B cell (primary cell): ENCODE results near the gene DVL1. TPM values are rescaled to one million over a fixed set of nuclear protein-coding genes. Genes with fewer than 3 reads are reported as not detected.

Source experiments
- ATAC-seq: fragments of 200-7000 bp; cut with Tn5 transposase; one replicate; pipeline ENCODE4 v1.10.0; 2021; ENCODE audit warnings: low read depth, mild to moderate bottlenecking, moderate number of reproducible peaks, moderate library complexity
- CTCF ChIA-PET: fragments of 350-600 bp; sonication (Branson Sonifier 250); formaldehyde crosslinking; loops from one replicate; lab custom pipeline; 2021; ENCODE audit warnings: antibody characterized with exemption, inconsistent platforms; lab: Charles Lee
- POLR2A ChIA-PET: fragments of 350-600 bp; sonication (Branson Sonifier 250); formaldehyde crosslinking; loops from one replicate; lab custom pipeline; 2021; ENCODE audit warnings: antibody characterized with exemption; lab: Charles Lee
- DNase-seq: peaks from one replicate; pipeline ENCODE4 v3.0.0; 2013
- H2AFZ ChIP-seq: 2 replicates; pipeline ENCODE4 v1.6.1; 2012; ENCODE audit warnings: mild to moderate bottlenecking, low read depth, low read length; ENCODE audit not compliant: insufficient read depth, poor library complexity, severe bottlenecking
- H3K27ac ChIP-seq, 2 donors: 1 replicate in 1 of 2; 2 replicates in 1 of 2; pipeline ENCODE4 v1.5.1; 2012 to 2013; ENCODE audit warnings: low read length in 2 of 2, mild to moderate bottlenecking in 2 of 2, moderate library complexity in 1 of 2
- H3K27me3 ChIP-seq, 4 experiments: fragments of 200-600 bp in 1 of 4; sonication (generic) in 1 of 4; replicated peaks in 1 of 4; 1 replicate in 2 of 4; 2 replicates in 2 of 4; pipeline versions ENCODE4 v1.6.1 to v1.7.0; 2013 to 2016; ENCODE audit warnings: low read length in 3 of 4, mild to moderate bottlenecking in 2 of 4, mixed read lengths in 1 of 4, moderate library complexity in 1 of 4; ENCODE audit not compliant: insufficient read depth in 4 of 4, control insufficient read depth in 3 of 4; ENCODE audit errors: control extremely low read depth in 1 of 4
- H3K36me3 ChIP-seq, 2 experiments: replicated peaks in 1 of 2; 1 replicate in 1 of 2; 2 replicates in 1 of 2; pipeline versions ENCODE4 v1.6.1 to v1.7.1; 2013; ENCODE audit warnings: low read length in 1 of 2; ENCODE audit not compliant: insufficient read depth in 2 of 2, control insufficient read depth in 1 of 2; ENCODE audit errors: control extremely low read depth in 1 of 2, extremely low read depth in 1 of 2
- H3K4me1 ChIP-seq, 2 donors: fragments of 200-600 bp in 1 of 2; sonication (generic) in 1 of 2; 1 replicate in 1 of 2; 2 replicates in 1 of 2; pipeline versions ENCODE4 v1.5.1 to v1.6.1; 2013 to 2017; ENCODE audit warnings: low read length in 2 of 2; ENCODE audit not compliant: control insufficient read depth in 2 of 2, insufficient read depth in 2 of 2
- H3K4me2 ChIP-seq: replicated peaks from 2 replicates; pipeline ENCODE3; 2012; ENCODE audit warnings: mild to moderate bottlenecking, low read depth, low read length; ENCODE audit not compliant: poor library complexity, severe bottlenecking
- H3K4me3 ChIP-seq, 5 experiments: fragments of 200-600 bp in 1 of 5; sonication (generic) in 1 of 5; 1 replicate in 3 of 5; 2 replicates in 2 of 5; pipeline versions ENCODE4 v1.5.1 to v1.7.0; 2011 to 2016; ENCODE audit warnings: low read length in 4 of 5, mild to moderate bottlenecking in 4 of 5, low read depth in 2 of 5, control low read depth in 1 of 5, moderate library complexity in 1 of 5; ENCODE audit not compliant: insufficient read depth in 1 of 5; ENCODE audit errors: control extremely low read depth in 1 of 5, extremely low read depth in 1 of 5
- H3K79me2 ChIP-seq: fragments of 200-600 bp; sonication (generic); one replicate; pipeline ENCODE4 v1.6.0; 2016; ENCODE audit warnings: low read length; ENCODE audit not compliant: control insufficient read depth, insufficient read depth
- H3K9ac ChIP-seq: fragments of 200-600 bp; sonication (generic); 2 replicates; pipeline ENCODE4 v1.6.1; 2017; ENCODE audit warnings: mild to moderate bottlenecking, low read length, moderate library complexity
- H3K9me3 ChIP-seq, 3 donors: one replicate each; pipeline versions ENCODE4 v1.6.1 to v1.7.1; 2013; ENCODE audit warnings: low read length in 2 of 3; ENCODE audit not compliant: control insufficient read depth in 2 of 3, insufficient read depth in 1 of 3; ENCODE audit errors: control extremely low read depth in 1 of 3
- H4K20me1 ChIP-seq: 2 replicates; pipeline ENCODE4 v1.6.0; 2012; ENCODE audit warnings: mild to moderate bottlenecking, low read length; ENCODE audit not compliant: insufficient read depth, control insufficient read depth, poor library complexity, severe bottlenecking
- H3K27ac Mint-ChIP-seq: one replicate; pipeline ENCODE4 v1.8.0; 2021; ENCODE audit warnings: mixed read lengths
- H3K27me3 Mint-ChIP-seq: one replicate; pipeline ENCODE4 v1.8.0; 2021; ENCODE audit warnings: mixed read lengths
- H3K4me1 Mint-ChIP-seq: one replicate; pipeline ENCODE4 v1.8.0; 2021; ENCODE audit warnings: mixed read lengths
- H3K4me3 Mint-ChIP-seq: one replicate; pipeline ENCODE4 v1.8.0; 2021; ENCODE audit warnings: mixed read lengths
- H3K9me3 Mint-ChIP-seq: one replicate; pipeline ENCODE4 v1.8.0; 2022; ENCODE audit warnings: mixed read lengths; ENCODE audit not compliant: insufficient read depth
- CTCF ChIP-seq: fragments of 200-600 bp; IDR thresholded peaks from one replicate; pipeline ENCODE4 v1.8.0; 2022; ENCODE audit warnings: antibody characterized with exemption, mild to moderate bottlenecking
- EZH2 ChIP-seq: IDR thresholded peaks from 2 replicates; pipeline ENCODE4 v1.6.1; 2012; ENCODE audit warnings: borderline replicate concordance, low read depth, mild to moderate bottlenecking, moderate library complexity, low read length; ENCODE audit not compliant: insufficient read depth, poor library complexity, severe bottlenecking
- WGBS: methylation state at CpG from one replicate; pipeline ENCODE4 v1.1.5; 2013; ENCODE audit warnings: missing lambda C conversion rate; ENCODE audit not compliant: insufficient coverage; 5-methylcytosine and 5-hydroxymethylcytosine counted together
- intact Hi-C: fragments of 100-400 bp; cut with micrococcal nuclease; formaldehyde crosslinking; loops from one replicate; pipeline ENCODE4 v1.10.0; 2022
- polyA plus RNA-seq: library from polyadenylated mRNA; depleted of rRNA; stranded (reverse); fragments of >200 nt; gene quantifications from 2 replicates; pipeline ENCODE4 v1.2.3, GENCODE V29; 2012
- total RNA-seq, 2 donors: library from RNA; stranded (reverse); fragments of 120-200 nt in 1 of 2; gene quantifications; 1 replicate in 1 of 2; 2 replicates in 1 of 2; pipeline versions ENCODE4 v1.2.3 to v1.2.4, GENCODE V29; 2013 to 2022

The DVL1 gene
- total and polyA plus RNA-seq, 2 donors (not counting 1 experiment from before 2014, with no cell fraction given), result 46.1 to 53.5 TPM

- Mint-ChIP-seq H3K27ac (no peak overlapping the region), H3K27me3 (no peaks in the 10 kb centered on the region), H3K4me1 (peaks cover 11% of the 10 kb centered on the region), H3K4me3 (no peak overlapping the region), H3K9me3 (no peaks in the 10 kb centered on the region)
- intact Hi-C loops, result loop anchor here (2.0 kb wide), 2 partner anchors 171 to 261 kb away; no protein-coding TSS in a partner anchor
- CTCF ChIA-PET, result interaction anchor here (4.3 kb wide), 1 partner anchor 173 kb away, joined by 118 read pairs; no protein-coding TSS in a partner anchor
- DNase-seq (no peak), ATAC-seq (no peak)
- Histone ChIP-seq H3K9ac (no peak overlapping the region), H3K27me3 (no peaks in the 10 kb centered on the region), H3K4me1 (peaks cover 0 to 16% of the 10 kb centered on the region in 2 donors), H3K79me2 (no peaks in the 10 kb centered on the region), H4K20me1 (no peaks in the 10 kb centered on the region), H3K27ac (no peak overlapping the region), H3K9me3 (no peaks in the 10 kb centered on the region), H2AFZ (no peak overlapping the region), H3K36me3 (no peaks in the 10 kb centered on the region), H3K4me3 (no peak overlapping the region), H3K4me2 (no peak overlapping the region)
- 94% methylated on average over 87 of the region's 94 CpGs for WGBS
- POLR2A ChIA-PET, result no interaction called here
- TF ChIP-seq EZH2 (no peak), CTCF (no peak)
These were observed 55.7 kb downstream of the DVL1 start for GRCh38 chr1:1293263-1294249.

- 97% methylated on average over 18 of the region's 18 CpGs for WGBS
These were observed 56.4 kb downstream of the DVL1 start for GRCh38 chr1:1292851-1293250.

More at GRCh38 chr1:1292851-1293250, 56.4 kb downstream of the DVL1 start:
- H3K79me2 ChIP-seq, result no peaks in the 10 kb centered on the region
- DNase-seq (no peak), ATAC-seq (no peak)
- TF ChIP-seq CTCF (no peak), EZH2 (no peak)
- Mint-ChIP-seq H3K4me1 (peaks cover 11% of the 10 kb centered on the region), H3K27ac (no peak overlapping the region), H3K4me3 (no peak overlapping the region), H3K27me3 (no peaks in the 10 kb centered on the region), H3K9me3 (no peaks in the 10 kb centered on the region)
- H3K4me3 ChIP-seq, result no peak overlapping the region
- H3K9me3 ChIP-seq, result no peaks in the 10 kb centered on the region
- peaks cover 0 to 16% of the 10 kb centered on the region in 2 donors for H3K4me1 ChIP-seq
- no peaks in the 10 kb centered on the region for H3K27me3 ChIP-seq
- H4K20me1 ChIP-seq, result no peaks in the 10 kb centered on the region
- H3K9ac ChIP-seq, result no peak overlapping the region
- ChIA-PET CTCF (interaction anchor here (1.5 to 4.3 kb wide), 3 partner anchors 42 to 234 kb away, joined by 7 to 118 read pairs (median 17); no protein-coding TSS in a partner anchor), POLR2A (no interaction called here)
- no peaks in the 10 kb centered on the region for H3K36me3 ChIP-seq
- H3K4me2 ChIP-seq, result no peak overlapping the region
- intact Hi-C loops, result loop anchor here (2.0 kb wide), 2 partner anchors 170 to 260 kb away; no protein-coding TSS in a partner anchor
- no peak overlapping the region for H3K27ac ChIP-seq
- H2AFZ ChIP-seq, result no peak overlapping the region
